Amygdala (tissue), 56 donors: ENCODE data around the gene TTYH2.
A peak's percentile ranks its signal among the peaks of the same experiment; 100 is the strongest.

Source experiments
- DNase-seq, 56 donors: peaks; one replicate each; lab custom pipeline; 2025; lab: John Stamatoyannopoulos, UW

Gene TTYH2

GRCh38 chr17:74192950-74193781 is 20.2 kb upstream of the TTYH2 start:
- DNase-seq = peak in 20 of 56 donors; percentile 10 to 67 (median 28)

- no peak for DNase-seq
Measured at GRCh38 chr17:74194682-74195081, 18.7 kb upstream of the TTYH2 start.

DNA sequence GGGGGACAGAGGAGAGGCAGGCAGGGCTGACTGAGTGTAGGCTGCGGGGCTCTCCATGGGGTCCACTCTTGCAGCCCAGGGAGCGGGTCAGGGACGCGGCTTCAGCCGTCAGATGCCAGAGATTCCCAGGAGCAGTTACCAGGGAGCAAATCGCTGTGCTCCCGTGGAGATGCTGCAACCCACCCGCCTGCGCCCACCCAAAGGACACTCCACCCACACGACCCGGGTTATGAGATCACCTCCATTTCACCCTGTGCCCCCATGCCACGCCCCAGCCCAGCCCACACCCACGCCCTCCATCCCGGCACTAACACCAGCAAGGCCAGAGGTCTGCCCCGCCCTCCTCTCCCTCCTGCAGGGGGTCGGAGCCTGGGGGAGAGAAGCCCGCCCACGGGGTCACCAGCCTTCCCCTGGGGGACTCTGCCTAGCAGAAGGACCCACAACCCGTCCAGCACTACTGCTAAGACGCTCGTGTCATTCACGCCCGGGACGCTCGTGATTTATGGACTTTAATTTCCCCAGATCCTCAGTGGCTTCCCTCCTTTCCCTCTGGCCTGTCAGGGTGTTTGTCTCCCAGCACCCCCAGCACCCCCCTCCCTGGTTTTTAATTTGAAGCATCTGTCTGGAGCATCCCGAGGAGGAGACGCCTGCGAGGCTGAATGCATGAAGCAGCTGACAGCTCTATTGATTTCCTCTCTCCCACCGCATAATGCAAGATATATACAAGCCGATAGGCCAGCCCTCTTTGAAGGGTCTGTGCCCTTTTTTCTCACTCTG is 16.6 kb upstream of the TTYH2 start:
- DNase-seq = no peak

DNA sequence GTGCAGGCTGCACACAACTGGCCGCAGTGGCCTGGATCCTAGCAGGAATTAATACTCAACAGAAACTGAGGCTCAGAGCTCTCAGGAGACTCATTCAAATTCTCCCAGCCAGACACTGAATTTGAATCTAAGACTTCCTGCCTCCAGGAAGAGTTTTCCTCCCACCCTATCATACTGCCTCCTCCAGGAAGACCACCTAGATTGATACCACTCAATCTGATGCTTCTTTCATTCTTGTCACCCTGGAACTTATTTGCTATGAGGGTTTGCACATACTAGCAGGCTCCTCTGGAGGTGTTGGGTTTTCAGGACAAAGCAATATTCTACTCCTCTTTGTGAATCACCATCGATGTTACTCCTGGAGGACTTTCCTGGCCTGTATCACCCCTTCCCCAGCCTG is 15.6 kb upstream of the TTYH2 start:
- no peak for DNase-seq

GRCh38 chr17:74198694-74199093 is 14.7 kb upstream of the TTYH2 start:
- DNase-seq = no peak

DNA sequence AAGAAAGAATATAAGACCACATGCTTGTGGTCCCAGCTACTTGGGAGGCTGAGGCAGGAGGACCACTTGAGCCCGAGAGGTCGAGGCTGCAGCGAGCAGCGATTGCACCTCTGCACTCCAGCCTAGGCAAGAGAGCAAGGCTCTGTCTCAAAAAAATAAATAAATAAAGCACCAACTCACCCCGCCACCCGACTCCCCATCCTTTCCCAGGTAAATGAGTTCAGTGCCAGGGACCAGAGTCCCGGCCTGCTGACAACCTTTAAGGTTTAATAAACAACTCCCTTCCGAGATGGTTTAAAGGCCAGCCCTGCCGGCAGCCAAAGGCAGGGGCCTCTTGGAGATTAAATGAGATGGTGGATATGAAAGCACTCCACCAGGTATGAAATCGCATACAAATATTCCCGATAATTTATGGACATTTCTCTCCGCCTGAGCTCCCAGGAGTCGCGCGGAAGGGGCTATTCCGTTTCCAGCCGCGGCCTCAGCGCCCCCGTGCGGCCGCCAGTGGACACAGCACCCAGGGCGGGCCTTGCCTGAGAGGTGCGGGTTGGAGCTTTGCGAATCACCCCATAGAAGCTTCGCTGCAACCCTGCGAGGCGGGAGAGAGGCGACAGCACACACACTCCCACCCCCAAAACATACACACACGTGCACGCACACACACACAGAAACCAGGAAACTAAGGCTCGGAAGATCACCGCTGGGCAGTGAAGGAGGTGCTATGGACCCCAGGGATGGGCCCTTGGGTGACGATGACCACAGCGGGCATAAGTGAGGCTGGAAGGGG is 13.9 kb upstream of the TTYH2 start:
- DNase-seq = peak in 39 of 56 donors; percentile 9 to 76 (median 41)

DNA sequence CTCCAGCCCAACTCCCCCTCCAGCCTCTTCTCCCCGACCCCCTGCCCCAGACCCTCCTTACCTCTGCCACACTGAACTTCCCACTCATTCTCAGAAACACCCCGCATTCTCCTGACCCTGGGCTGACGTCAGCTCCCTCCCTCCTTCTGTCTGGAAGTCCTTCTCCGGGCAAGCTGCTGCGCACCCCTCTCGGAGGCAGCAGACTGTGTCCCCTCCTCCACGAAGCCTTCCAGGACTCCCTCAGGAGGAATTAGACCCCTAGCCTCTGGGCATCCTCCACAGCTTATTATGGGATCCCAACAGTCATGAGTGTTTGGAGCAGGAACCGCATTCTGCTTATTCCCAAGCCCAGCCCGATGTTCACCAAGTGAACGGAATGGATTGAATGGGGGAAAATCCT is 13.3 kb upstream of the TTYH2 start:
- DNase-seq = no peak

GRCh38 chr17:74201250-74201649 is 12.1 kb upstream of the TTYH2 start:
- DNase-seq = peak in 4 of 56 donors; percentile 17 to 43 (median 24)

- no peak for DNase-seq
Measured at GRCh38 chr17:74201948-74202347, 11.4 kb upstream of the TTYH2 start.

- DNase-seq = peak in 3 of 56 donors; percentile 34 to 61 (median 42)
Measured at GRCh38 chr17:74202938-74203337, 10.4 kb upstream of the TTYH2 start.

- peak; percentile 75 to 99 (median 92) for DNase-seq
Measured at GRCh38 chr17:74203439-74204240, 9.7 kb upstream of the TTYH2 start, which contains the start of gene RPL38. RPL38 (plus strand) TSS chr17:74203678; CDS start chr17:74203956, 278 bp downstream.

- DNase-seq = no peak
Measured at GRCh38 chr17:74204474-74204873, 8.9 kb upstream of the TTYH2 start.

DNA sequence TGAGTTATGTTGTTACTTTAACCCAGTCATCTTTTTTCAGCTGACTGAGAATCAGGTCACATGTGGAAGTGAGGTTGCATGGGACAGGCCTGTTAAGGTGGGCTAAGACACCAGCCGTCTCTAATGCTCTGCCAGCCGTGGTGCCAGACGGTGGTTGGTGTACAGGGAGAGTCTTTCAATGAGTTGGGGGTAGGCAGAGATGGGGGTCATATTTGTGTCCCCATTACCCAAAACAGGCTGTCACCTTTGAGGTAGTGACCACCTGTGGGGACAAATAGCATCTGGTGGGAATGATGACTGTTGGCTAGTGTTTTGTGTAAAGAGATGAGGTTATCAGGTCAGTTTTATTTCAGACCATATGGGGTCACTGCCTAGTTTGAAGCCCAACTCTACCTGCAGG is 8.1 kb upstream of the TTYH2 start:
- no peak for DNase-seq

GRCh38 chr17:74206332-74206818 is 7.0 kb upstream of the TTYH2 start:
- DNase-seq = peak in 3 of 56 donors; percentile 21 to 33 (median 29)

DNA sequence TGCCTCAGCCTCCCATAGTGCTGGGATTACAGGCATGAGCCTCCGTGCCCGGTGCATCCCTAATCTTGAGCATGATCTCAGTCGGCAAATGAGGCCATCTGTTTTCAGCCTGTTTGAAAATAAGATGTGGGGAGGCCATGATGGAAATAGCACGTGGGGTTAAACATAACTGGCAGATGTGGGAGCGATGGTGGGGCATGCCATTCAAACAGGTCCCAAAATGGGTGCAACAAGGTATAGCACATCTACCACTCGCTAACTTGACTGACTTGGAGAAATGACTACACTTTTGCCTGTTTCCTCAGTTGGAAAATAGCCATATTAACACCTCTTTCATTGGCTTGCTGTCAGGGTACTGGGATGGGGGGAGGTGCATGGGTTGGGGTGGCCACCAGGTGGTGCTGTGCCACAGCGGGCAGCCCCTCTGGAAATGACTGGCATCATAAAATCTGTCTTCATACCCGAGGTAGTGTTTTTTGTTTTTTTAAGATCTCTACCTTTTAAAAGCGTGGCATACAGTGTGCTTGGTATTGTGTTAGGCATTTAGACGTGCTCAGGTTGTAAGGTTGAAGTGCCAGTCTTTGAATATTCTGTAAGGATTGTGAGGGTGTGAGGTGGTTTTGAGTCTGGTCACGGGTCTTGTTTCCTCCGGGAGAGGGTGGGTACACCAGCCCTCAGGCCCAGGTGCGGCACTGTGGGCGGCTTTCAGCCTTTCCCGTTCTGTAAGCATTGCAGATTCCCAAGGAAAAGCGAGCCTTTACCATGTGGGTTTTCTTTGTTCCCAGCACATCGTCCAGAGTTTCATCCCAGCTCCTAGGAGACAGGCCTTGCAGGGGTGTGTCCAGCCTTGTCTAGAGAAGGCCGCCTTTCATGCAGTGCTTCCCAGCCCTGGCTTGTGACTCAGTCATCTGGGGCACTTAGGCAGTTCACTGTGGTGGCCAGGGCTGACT is 2.9 kb upstream of the TTYH2 start:
- peak in 54 of 56 donors; percentile 22 to 87 (median 63) for DNase-seq

GRCh38 chr17:74211141-74211911 is 2.0 kb upstream of the TTYH2 start:
- DNase-seq = peak in 5 of 56 donors; percentile 29 to 73 (median 45)

DNA sequence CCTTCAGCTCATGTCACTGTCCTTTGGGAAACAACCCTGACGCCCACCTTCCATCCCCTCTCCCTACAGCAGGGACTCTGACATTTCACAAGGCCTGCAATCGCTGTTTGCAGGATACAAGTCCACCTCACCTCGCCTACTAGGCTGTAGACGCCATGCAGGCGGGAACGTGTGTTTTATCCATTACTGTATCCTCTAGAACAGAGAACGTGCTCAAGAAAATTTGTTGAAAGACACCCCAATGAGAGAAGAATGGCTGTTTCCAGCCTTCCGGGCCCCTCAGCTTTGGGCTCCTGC is 1.5 kb upstream of the TTYH2 start:
- DNase-seq = peak in 6 of 56 donors; percentile 12 to 61 (median 50)
